Gastroesophageal sphincter (tissue), 4 donors: ENCODE measurements around the gene MYLK4. TPM values are rescaled to one million over a fixed set of nuclear protein-coding genes. Genes with fewer than 3 reads are reported as not detected.

ENCODE experiments used
- ATAC-seq: fragments of 150-250 bp; one replicate; pipeline ENCODE4 v1.9.1; 2016; ENCODE audit warnings: mild to moderate bottlenecking, moderate library complexity
- H3K27ac ChIP-seq, 4 donors: fragments of 200-600 bp; sonication (generic) in 3 of 4; 1 replicate in 3 of 4; 2 replicates in 1 of 4; pipeline ENCODE4 v1.5.1; 2016 to 2019
- H3K27me3 ChIP-seq: fragments of 200-600 bp; sonication (generic); one replicate; pipeline ENCODE4 v1.5.1; 2019
- H3K36me3 ChIP-seq, 2 donors: fragments of 200-600 bp; sonication (generic); one replicate each; pipeline ENCODE4 v1.5.1; 2019; ENCODE audit warnings: control low read depth in 1 of 2
- H3K4me1 ChIP-seq, 3 donors: fragments of 200-600 bp; sonication (generic); 1 replicate in 2 of 3; 2 replicates in 1 of 3; pipeline ENCODE4 v1.5.1; 2016 to 2019; ENCODE audit warnings: control low read depth in 2 of 3
- H3K4me3 ChIP-seq, 2 donors: fragments of 200-600 bp; sonication (generic); one replicate each; pipeline ENCODE4 v1.5.1; 2019; ENCODE audit warnings: mild to moderate bottlenecking in 1 of 2, moderate library complexity in 1 of 2
- H3K9me3 ChIP-seq, 3 donors: fragments of 200-600 bp; sonication (generic); one replicate each; pipeline ENCODE4 v1.5.1; 2017 to 2019; ENCODE audit warnings: control low read depth in 2 of 3
- EP300 ChIP-seq: sonication (generic); formaldehyde crosslinking; IDR thresholded peaks from one replicate; pipeline ENCODE4 v1.6.1; 2017; ENCODE audit warnings: antibody characterized with exemption, mild to moderate bottlenecking
- POLR2A ChIP-seq, 2 donors: fragments of 450-650 bp; IDR thresholded peaks; one replicate each; pipeline ENCODE4 v1.6.1; 2017; ENCODE audit warnings: antibody characterized with exemption in 2 of 2, mild to moderate bottlenecking in 2 of 2, moderate library complexity in 1 of 2
- POLR2AphosphoS5 ChIP-seq: sonication (generic); formaldehyde crosslinking; IDR thresholded peaks from one replicate; pipeline ENCODE4 v1.6.1; 2017; ENCODE audit warnings: antibody characterized with exemption
- WGBS, 2 donors: methylation state at CpG; one replicate each; pipeline ENCODE4 v1.1.5; 2018; ENCODE audit warnings: low coverage in 1 of 2; 5-methylcytosine and 5-hydroxymethylcytosine counted together
- total RNA-seq, 4 donors: library from RNA; depleted of rRNA; stranded (reverse); fragments of >200 nt; gene quantifications; one replicate each; pipeline ENCODE4 v1.1.0, GENCODE V29; 2016
- TF ChIP-seq, protein P1 (sequence below), 4 experiments: fragments of 200-600 bp in 2 of 4; fragments of 450-650 bp in 2 of 4; sonication (generic) in 1 of 4; IDR thresholded peaks; one replicate each; pipeline ENCODE4 v1.5.1; 2017 to 2019; ENCODE audit warnings: antibody characterized with exemption in 4 of 4, mild to moderate bottlenecking in 2 of 4, moderate library complexity in 2 of 4

MYLK4 gene
- total RNA-seq, 4 donors from 2014 or later = 0.31 to 1.2 (median 0.56) TPM

- Histone ChIP-seq H3K9me3 (no peaks in the 10 kb centered on the region), H3K27me3 (no peaks in the 10 kb centered on the region), H3K4me1 (peaks cover 0 to 76% (median 9%) of the 10 kb centered on the region in 3 donors), H3K4me3 (no peak overlapping the region), H3K27ac (no peak overlapping the region), H3K36me3 (peaks cover 0 to 42% of the 10 kb centered on the region in 2 donors)
- 48% methylated on average over 3 of the region's 3 CpGs; no CpG with 5 or more reads in 1 of the 2 donors for WGBS, 2 donors
- TF ChIP-seq POLR2AphosphoS5 (no peak), POLR2A (IDR thresholded peaks at IDR 0.05) (no peak), EP300 (no peak)
- TF ChIP-seq, protein P1, sequence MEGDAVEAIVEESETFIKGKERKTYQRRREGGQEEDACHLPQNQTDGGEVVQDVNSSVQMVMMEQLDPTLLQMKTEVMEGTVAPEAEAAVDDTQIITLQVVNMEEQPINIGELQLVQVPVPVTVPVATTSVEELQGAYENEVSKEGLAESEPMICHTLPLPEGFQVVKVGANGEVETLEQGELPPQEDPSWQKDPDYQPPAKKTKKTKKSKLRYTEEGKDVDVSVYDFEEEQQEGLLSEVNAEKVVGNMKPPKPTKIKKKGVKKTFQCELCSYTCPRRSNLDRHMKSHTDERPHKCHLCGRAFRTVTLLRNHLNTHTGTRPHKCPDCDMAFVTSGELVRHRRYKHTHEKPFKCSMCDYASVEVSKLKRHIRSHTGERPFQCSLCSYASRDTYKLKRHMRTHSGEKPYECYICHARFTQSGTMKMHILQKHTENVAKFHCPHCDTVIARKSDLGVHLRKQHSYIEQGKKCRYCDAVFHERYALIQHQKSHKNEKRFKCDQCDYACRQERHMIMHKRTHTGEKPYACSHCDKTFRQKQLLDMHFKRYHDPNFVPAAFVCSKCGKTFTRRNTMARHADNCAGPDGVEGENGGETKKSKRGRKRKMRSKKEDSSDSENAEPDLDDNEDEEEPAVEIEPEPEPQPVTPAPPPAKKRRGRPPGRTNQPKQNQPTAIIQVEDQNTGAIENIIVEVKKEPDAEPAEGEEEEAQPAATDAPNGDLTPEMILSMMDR (IDR thresholded peaks at IDR 0.05) = no peak
- no peak for ATAC-seq
Observed at GRCh38 chr6:2772840-2773239, 22.1 kb upstream of the MYLK4 start.

GRCh38 chr6:2771079-2771478 lies 20.4 kb upstream of the MYLK4 start:
- TF ChIP-seq, protein P1 (IDR thresholded peaks at IDR 0.05) = no peak
- TF ChIP-seq EP300 (no peak), POLR2AphosphoS5 (no peak), POLR2A (IDR thresholded peaks at IDR 0.05) (no peak)
- WGBS, 2 donors = 75 to 81% methylated on average over 1 to 2 of the region's 4 CpGs
- no peaks in the 10 kb centered on the region for H3K9me3 ChIP-seq
- peaks cover 0 to 42% of the 10 kb centered on the region in 2 donors for H3K36me3 ChIP-seq
- no peak overlapping the region for H3K4me3 ChIP-seq
- H3K4me1 ChIP-seq = peaks cover 0 to 83% (median 17%) of the 10 kb centered on the region in 3 donors
- no peak overlapping the region for H3K27ac ChIP-seq
- H3K27me3 ChIP-seq = no peaks in the 10 kb centered on the region
- no peak for ATAC-seq

GRCh38 chr6:2770171-2770570 lies 19.4 kb upstream of the MYLK4 start:
- ATAC-seq = no peak
- no peak overlapping the region for H3K27ac ChIP-seq
- H3K4me1 ChIP-seq = peaks cover 0 to 80% (median 17%) of the 10 kb centered on the region in 3 donors
- TF ChIP-seq POLR2AphosphoS5 (no peak), EP300 (no peak), POLR2A (IDR thresholded peaks at IDR 0.05) (no peak)
- TF ChIP-seq, protein P1 (IDR thresholded peaks at IDR 0.05) = no peak
- peaks cover 0 to 42% of the 10 kb centered on the region in 2 donors for H3K36me3 ChIP-seq
- no peak overlapping the region for H3K4me3 ChIP-seq
- 62 to 63% methylated on average over 7 to 10 of the region's 13 CpGs for WGBS, 2 donors
- no peaks in the 10 kb centered on the region for H3K9me3 ChIP-seq
- H3K27me3 ChIP-seq = no peaks in the 10 kb centered on the region

DNA sequence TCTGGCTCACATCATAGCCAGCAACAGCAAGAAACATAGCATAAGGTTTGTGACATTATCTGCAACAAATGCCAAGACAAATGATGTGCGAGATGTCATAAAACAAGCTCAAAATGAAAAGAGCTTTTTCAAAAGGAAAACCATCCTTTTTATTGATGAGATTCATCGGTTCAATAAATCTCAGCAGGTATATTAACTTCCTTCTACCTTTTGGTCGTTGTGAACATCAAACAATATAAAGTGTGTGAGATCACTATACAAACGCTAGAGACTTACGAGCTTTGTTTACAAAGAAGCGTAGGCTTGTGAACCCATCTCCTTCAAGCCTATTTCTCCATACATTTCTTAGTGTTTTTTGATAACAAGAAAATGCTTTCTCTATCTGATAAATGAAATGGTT lies 18.0 kb upstream of the MYLK4 start:
- no peaks in the 10 kb centered on the region for H3K9me3 ChIP-seq
- peaks cover 0 to 77% (median 21%) of the 10 kb centered on the region in 3 donors for H3K4me1 ChIP-seq
- WGBS, 2 donors = 49 to 52% methylated on average over 6 of the region's 6 CpGs
- H3K36me3 ChIP-seq = peaks cover 0 to 29% of the 10 kb centered on the region in 2 donors
- peak overlapping the region in 1 of 4 donors; percentile 95 for H3K27ac ChIP-seq
- no peak for ATAC-seq
- TF ChIP-seq POLR2AphosphoS5 (no peak), POLR2A (IDR thresholded peaks at IDR 0.05) (no peak)
- TF ChIP-seq, protein P1 (IDR thresholded peaks at IDR 0.05) = peak in 1 of 4 experiments; percentile 7
- H3K27me3 ChIP-seq = no peaks in the 10 kb centered on the region
- H3K4me3 ChIP-seq = peak overlapping the region in 1 of 2 donors; percentile 74
